Glutamatergic neuron (in vitro differentiated cells): ENCODE results near the gene TMEM119. TPM values are rescaled to one million over a fixed set of nuclear protein-coding genes. Genes with fewer than 3 reads are reported as not detected.

Source experiments
- DNase-seq: peaks from one replicate; pipeline ENCODE4 v3.0.0; 2022
- H3K27ac Mint-ChIP-seq: one replicate; pipeline ENCODE4 v1.8.0; 2020; ENCODE audit warnings: mild to moderate bottlenecking, mixed read lengths, inconsistent platforms; ENCODE audit not compliant: unreplicated experiment
- H3K27me3 Mint-ChIP-seq: one replicate; pipeline ENCODE4 v1.8.0; 2020; ENCODE audit warnings: mild to moderate bottlenecking, moderate library complexity, mixed read lengths, inconsistent platforms; ENCODE audit not compliant: unreplicated experiment
- H3K36me3 Mint-ChIP-seq: one replicate; pipeline ENCODE4 v1.8.0; 2020; ENCODE audit warnings: mild to moderate bottlenecking, mixed read lengths, inconsistent platforms; ENCODE audit not compliant: unreplicated experiment
- H3K4me1 Mint-ChIP-seq: one replicate; pipeline ENCODE4 v1.8.0; 2020; ENCODE audit warnings: mild to moderate bottlenecking, low read depth, mixed read lengths, inconsistent platforms; ENCODE audit not compliant: unreplicated experiment
- H3K4me3 Mint-ChIP-seq: one replicate; pipeline ENCODE4 v1.8.0; 2020; ENCODE audit warnings: mild to moderate bottlenecking, mixed read lengths, inconsistent platforms; ENCODE audit not compliant: unreplicated experiment
- H3K9me3 Mint-ChIP-seq: one replicate; pipeline ENCODE4 v1.8.0; 2020; ENCODE audit warnings: mild to moderate bottlenecking, moderate library complexity, mixed read lengths, inconsistent platforms; ENCODE audit not compliant: unreplicated experiment
- total RNA-seq: library from RNA; stranded (reverse); fragmentation: NEBNext Ultra II Directional; extraction: Animal tissue kit (Norgen Biotek cat#: 25700); gene quantifications from one replicate; pipeline ENCODE4 v1.2.1, GENCODE V29; 2021; ENCODE audit not compliant: unreplicated experiment
- TF ChIP-seq, protein P1 (sequence below): fragments of 200-600 bp; sonication (generic); IDR thresholded peaks from one replicate; pipeline ENCODE4 v1.5.0; 2021; ENCODE audit not compliant: partially characterized antibody, unreplicated experiment

TMEM119 gene
- total RNA-seq, 1 donor from 2014 or later = 0.15 TPM

DNA sequence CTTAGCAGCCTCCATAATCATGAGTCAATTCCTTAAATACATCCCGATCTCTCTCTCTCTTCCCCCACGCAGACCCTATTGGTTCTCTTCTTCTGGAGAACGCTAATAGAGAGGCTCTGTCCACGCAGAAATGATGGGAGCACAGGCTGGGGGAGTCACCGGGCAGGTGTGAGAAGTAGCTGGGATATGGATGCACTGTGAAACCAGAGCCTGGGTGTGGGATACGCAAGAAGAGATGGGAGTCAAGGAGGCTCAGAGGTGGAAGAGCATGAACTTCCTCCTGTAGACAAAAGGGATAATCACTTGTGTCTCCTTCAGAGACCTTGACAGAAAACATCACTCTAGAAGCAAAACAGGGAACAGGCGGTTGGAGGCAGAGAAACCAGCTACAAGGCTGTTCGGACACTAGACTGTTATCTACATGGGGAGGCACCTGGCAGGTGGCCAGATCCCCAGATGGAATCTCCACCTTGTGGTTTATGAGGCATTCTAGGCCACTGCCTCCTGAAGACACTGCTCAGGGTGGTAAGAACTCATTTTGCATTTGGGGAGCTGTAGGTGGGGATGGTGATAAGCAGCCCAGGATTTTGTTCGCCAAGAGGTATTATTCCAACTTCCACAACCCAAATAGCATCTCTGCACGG is 43.0 kb upstream of the TMEM119 start:
- Mint-ChIP-seq H3K4me3 (no peak overlapping the region), H3K27me3 (peaks cover 18% of the 10 kb centered on the region), H3K4me1 (peaks cover 61% of the 10 kb centered on the region), H3K27ac (peak overlapping the region; percentile 93), H3K36me3 (peaks cover 4% of the 10 kb centered on the region), H3K9me3 (peaks cover 18% of the 10 kb centered on the region)
- no peak for DNase-seq
- TF ChIP-seq, protein P1, sequence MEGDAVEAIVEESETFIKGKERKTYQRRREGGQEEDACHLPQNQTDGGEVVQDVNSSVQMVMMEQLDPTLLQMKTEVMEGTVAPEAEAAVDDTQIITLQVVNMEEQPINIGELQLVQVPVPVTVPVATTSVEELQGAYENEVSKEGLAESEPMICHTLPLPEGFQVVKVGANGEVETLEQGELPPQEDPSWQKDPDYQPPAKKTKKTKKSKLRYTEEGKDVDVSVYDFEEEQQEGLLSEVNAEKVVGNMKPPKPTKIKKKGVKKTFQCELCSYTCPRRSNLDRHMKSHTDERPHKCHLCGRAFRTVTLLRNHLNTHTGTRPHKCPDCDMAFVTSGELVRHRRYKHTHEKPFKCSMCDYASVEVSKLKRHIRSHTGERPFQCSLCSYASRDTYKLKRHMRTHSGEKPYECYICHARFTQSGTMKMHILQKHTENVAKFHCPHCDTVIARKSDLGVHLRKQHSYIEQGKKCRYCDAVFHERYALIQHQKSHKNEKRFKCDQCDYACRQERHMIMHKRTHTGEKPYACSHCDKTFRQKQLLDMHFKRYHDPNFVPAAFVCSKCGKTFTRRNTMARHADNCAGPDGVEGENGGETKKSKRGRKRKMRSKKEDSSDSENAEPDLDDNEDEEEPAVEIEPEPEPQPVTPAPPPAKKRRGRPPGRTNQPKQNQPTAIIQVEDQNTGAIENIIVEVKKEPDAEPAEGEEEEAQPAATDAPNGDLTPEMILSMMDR = no peak

DNA sequence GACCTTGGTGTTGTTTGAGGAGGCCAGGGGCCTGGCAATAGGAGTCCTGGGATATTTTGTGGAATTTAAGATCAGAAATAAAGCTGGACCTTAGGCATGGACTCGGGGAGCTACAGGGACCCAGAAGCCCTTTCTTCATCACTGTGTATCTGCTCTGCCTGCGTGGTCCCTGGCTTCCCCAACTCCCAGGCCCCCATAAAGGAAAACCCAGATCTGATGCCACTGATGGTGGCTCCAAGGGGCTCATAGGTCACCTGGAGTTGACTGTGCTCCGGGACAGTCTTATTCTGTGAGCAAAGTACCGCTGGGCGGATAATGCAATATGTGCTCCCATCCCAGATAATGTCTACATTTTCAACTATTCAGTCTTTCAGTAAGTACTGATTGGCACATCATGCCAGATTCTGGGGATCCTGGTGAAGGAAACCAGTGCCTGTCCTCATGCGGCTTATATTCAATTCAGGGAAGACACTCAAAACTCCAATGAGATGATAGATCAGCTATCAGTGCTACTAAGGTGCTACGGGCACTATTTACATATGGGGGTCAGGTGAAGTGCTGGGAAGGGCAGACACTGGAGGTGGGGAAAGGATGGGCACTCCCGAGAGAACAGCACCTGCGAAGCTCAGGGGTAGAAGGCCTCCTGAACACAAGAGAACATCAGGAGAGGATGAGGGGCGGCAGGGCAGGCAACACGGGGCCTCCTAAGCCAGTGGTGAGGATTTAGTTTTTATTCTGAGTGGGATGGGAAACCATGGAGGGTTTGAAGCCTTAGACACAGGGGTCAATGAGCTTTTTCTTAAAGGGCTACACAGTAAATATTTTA is 41.3 kb upstream of the TMEM119 start:
- Mint-ChIP-seq H3K4me1 (peaks cover 52% of the 10 kb centered on the region), H3K36me3 (peaks cover 4% of the 10 kb centered on the region), H3K27ac (peak overlapping the region; percentile 73), H3K27me3 (peaks cover 14% of the 10 kb centered on the region), H3K9me3 (peaks cover 15% of the 10 kb centered on the region), H3K4me3 (no peak overlapping the region)
- TF ChIP-seq, protein P1 = no peak
- no peak for DNase-seq

DNA sequence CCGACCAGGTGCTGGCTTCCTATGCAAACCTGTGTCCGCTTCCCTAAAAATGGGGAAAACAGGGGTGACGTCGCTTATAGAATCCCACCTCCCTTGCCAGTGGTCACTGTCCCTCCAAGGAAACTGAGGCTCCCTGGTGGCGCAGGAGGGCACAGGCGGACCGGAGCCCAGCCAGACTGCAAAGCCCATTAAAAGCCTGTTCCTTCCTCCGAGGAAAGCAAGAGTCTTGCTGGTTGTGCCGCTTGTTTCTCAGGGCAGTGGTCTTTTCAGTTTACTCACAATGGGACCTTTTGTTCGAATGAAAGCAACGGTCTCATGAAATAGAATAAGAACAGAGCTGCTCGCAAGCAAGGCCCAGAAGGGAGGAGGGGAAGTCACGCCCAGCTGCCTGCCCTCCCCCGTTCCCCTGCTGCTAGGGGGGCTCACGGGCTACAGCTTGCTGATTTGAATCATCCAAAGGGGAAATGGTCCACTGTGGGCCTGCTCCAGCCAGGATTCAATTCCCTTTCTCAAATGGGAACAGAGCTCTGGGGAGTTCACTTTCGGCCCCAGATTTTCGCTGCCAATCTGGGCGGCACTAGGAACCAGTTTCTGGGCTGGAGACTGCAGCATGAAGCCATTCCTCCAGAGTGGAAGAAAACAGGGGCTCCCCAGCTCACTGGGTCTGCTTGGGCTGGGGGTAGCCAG is 40.4 kb upstream of the TMEM119 start:
- no peak for DNase-seq
- Mint-ChIP-seq H3K9me3 (peaks cover 16% of the 10 kb centered on the region), H3K36me3 (peaks cover 4% of the 10 kb centered on the region), H3K4me1 (peaks cover 50% of the 10 kb centered on the region), H3K4me3 (no peak overlapping the region), H3K27ac (peak overlapping the region; percentile 77), H3K27me3 (peaks cover 14% of the 10 kb centered on the region)
- TF ChIP-seq, protein P1 = no peak

DNA sequence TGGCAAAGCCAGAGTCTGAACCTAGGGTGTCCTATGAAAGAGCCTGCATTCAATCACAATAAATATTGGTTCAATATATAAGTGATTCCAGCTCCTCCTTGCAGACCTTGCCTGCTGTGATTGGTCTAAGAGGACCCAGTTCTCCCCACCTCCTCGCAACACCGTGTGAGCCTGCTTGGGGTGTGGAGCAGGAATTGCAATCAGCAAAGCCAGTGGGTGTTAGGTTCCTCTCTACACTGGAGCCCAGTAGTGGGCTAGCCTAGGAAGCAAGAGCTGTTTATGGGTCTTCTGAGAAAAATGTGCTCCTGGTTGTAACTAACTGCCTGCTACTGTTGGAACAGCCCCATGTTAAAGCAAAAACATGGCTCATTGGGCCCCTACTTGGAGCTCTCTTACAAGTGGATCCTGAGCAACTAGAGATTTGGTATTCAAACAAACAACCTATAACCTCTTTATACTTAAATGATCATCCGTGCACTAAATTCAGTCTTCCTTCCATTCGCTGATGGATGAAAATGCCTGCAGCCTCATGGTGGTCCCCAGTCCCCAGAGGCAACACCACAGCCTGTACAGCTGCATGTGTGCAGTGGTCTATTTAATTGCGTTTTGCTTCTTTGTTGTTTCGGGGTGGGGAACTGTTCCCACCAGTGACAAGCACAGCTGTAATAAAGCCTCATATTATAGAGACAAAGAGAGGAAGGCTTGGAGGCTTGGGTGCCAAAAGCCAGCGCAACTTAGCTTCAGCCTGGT is 39.5 kb upstream of the TMEM119 start:
- H3K4me1 Mint-ChIP-seq = peaks cover 44% of the 10 kb centered on the region
- no peak overlapping the region for H3K27ac Mint-ChIP-seq
- TF ChIP-seq, protein P1 = no peak
- H3K27me3 Mint-ChIP-seq = peaks cover 14% of the 10 kb centered on the region
- H3K36me3 Mint-ChIP-seq = peaks cover 4% of the 10 kb centered on the region
- H3K4me3 Mint-ChIP-seq = peak overlapping the region; percentile 46
- DNase-seq = no peak
- H3K9me3 Mint-ChIP-seq = peaks cover 17% of the 10 kb centered on the region
